ENCODE measurements around the gene KCTD2.
A peak's percentile ranks its signal among the peaks of the same experiment; 100 is the strongest.

The KCTD2 gene

GRCh38 chr17:75099881-75100595, 53.0 kb downstream of the KCTD2 start:
- no peak for DNase-seq (ENCODE audit: low read depth)

- no peak for DNase-seq (ENCODE audit: low read depth)
Observed at GRCh38 chr17:75102385-75102821, 55.4 kb downstream of the KCTD2 start.

DNA sequence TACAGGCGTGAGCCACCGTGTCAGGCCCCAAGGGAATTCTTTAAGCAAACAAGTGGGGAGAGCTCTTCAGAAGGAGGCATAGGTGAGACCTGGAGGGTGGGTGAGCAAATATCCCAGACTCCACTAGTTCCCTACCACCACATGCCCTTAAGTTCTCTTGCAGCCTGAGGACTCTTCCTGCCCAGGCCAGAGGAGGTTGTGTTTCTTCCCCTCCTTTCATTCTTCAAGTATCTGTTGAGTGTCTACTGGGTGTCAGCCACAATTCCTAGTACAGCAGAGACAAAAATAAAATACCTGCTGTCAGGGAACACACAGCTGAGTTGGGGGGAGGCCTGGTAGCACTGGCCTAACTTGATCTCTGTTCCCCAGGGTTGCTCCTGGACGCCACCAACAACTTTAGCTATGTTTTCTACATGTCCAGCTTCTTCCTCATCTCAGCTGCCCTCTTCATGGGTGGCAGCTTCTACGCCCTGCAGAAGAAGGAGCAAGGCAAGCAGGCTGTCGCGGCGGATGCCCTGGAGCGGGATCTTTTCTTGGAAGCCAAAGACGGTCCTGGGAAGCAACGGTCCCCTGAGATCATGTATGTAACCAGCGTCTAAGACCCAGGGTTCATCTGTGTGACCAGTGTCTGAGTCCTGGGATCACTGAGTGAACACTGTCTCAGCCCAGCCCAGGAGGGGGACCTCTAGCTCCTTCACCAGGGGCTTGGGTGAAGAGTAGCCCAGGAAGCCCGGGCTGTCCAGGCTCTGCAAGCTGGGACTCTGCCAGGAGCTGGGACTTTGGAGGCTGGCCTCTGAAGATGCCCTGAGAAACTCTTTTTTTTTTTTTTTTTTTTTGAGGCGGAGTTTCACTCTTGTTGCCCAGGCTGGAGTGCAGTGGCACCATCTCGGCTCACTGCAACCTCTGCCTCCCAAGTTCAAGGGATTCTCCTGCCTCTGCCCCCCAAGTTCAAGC, 56.9 kb downstream of the KCTD2 start:
- no peak for DNase-seq (ENCODE audit: low read depth)

GRCh38 chr17:75105126-75106080, 58.4 kb downstream of the KCTD2 start:
- DNase-seq (ENCODE audit: low read depth), result no peak

DNA sequence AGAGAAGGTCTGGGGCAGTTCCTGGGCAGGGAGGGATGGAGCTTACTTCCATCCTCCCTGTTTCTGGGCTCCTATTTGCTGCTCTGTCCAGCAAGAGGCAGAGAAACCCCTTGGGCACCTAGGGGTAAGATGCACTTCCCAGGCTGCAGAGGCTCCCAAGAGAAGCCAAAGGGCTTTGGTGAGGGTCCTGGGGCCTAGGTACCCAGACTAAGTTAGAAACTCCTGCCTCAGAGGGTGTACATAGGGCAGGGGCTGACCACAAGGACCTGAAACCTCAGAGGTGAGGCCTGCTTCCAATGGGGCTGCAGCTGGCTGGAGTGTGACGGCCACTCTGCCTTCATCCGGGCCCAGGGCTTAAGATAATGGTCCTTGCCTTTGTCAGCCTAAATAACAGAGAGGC, 61.2 kb downstream of the KCTD2 start:
- DNase-seq (ENCODE audit: low read depth), result no peak

DNA sequence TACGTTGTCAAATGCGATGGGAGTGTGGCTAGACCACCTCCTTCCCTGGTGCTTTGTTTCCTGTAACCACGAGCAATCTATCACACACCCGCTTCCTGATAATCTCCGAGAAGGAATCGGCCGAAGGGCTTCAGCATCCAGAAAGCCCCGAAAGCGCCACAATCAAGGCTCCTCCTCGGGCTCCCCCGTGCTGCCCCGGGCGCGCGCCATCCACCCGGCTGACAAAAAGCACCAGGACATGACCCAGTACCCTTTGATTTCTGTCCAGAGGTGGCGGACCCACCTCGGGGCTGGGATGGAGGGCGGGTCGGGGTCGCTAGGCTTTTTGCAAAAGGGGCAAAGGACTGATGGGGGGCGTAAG, 62.0 kb downstream of the KCTD2 start:
- no peak for DNase-seq (ENCODE audit: low read depth)

GRCh38 chr17:75109407-75110233, 62.6 kb downstream of the KCTD2 start, which contains the start of gene ARMC7:
Gene ARMC7 (plus strand): TSS chr17:75109969. CDS start chr17:75110289, 320 bp downstream.
- DNase-seq (ENCODE audit: low read depth), result peak; percentile 53

DNA sequence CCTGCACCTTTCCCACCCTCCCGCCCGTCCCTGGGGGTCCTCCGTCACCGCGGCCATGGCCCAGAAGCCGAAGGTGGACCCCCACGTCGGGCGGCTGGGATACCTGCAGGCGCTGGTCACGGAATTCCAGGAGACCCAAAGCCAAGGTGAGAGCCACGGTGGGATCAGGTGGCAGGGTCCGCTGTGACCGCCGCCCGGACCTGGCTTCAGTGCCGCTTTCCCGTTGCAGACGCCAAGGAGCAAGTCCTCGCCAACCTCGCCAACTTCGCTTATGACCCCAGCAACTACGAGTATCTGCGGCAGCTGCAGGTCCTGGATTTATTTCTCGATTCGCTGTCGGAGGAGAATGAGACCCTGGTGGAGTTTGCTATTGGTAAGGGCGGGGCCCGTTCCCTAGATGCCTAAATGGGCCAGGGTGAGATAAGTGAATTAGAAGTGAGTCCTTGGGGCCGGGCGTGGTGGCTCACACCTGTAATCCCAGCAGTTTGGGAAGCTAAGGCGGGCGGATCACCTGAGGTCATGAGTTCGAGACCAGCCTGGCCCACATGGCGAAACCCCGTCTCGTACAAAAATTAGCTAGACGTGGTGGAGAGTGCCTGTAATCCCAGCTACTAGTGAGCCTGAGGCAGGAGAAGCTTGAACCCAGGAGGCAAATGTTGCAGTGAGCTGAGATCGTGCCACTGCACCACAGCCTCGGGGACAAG, 63.4 kb downstream of the KCTD2 start:
- DNase-seq (ENCODE audit: low read depth), result no peak

DNA sequence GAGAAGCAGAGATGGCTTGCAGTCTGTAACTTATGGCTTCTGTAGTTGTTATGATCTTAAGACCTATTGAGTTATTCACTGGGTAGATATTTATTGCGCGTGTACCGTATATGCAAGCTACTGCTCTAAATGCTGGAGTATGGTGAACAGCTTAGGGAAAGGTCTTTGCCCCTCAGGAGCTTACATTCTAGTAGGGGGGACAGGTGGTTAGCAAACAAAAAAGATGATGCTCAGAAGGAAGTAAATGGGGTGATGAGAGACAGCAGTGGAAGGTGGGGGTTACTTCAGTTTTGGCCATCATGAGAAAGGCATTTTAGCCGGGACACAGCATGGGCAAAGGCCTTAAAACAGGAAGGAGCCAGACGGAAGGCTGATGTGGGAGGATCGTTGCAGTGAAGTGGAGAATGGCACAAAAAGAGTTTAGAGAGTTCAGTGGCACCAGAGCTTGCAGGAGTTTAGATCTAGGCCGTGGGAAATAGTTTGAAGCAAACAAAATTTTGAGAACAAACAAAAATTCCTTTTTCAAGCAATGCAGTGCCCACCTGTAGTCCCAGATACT, 64.8 kb downstream of the KCTD2 start:
- DNase-seq (ENCODE audit: low read depth), result no peak

- peak; percentile 55 for DNase-seq (ENCODE audit: low read depth)
Observed at GRCh38 chr17:75113798-75114551, 67.0 kb downstream of the KCTD2 start.

DNA sequence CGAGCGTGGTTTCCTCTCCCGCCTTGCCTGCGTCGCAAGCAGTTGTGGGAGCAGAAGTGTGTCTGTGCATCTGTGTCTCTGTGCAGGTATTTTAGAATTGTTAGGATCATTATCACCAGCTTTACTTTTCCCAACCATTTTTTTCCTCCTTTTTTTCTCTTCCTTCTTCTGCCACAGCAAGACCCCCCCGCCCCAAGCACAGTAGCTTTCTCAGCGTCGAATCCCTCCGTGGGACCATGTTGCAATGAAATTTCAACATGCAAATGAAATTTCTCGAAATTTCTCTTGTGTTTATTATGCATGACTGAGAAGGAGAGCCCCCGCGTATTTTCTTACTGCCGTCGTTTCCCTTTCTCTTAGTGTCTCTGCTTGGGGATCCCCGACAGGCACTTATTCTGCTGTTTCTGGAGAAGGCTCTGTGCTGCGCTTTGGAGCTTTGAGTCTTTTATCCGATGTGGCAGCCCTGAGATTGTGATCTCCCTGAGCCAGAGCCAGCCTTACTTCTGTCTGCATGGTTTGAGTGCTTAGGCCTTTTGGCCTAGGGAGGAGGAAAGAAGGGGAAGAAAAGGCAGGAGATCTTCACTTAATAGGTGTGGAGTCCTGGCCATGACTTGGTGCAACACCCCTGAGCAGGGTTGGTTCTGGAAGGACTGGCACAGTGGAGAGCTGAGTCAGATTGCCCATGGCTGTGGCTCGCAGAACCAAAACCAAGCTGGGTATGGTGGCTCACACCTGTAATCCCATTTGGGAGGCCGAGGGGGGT, 67.7 kb downstream of the KCTD2 start:
- no peak for DNase-seq (ENCODE audit: low read depth)
